HCT116 (cell line): ENCODE results near the gene COBL. TPM values are rescaled to one million over a fixed set of nuclear protein-coding genes. Genes with fewer than 3 reads are reported as not detected.

Source experiments
- ATAC-seq: fragments of 200-7000 bp; cut with Tn5 transposase; 2 replicates; pipeline ENCODE4 v1.9.1; 2020; ENCODE audit warnings: mild to moderate bottlenecking, moderate library complexity
- BruUV-seq: library from RNA; stranded (reverse); fragments of 400-500 nt; replicated peaks from 2 replicates; lab custom pipeline; 2021; lab: Mats Ljungman, UMichigan
- CTCF ChIA-PET: fragments of 300-600 bp; sonication (Branson Sonifier 250); formaldehyde crosslinking; loops from one replicate; lab custom pipeline; 2021; ENCODE audit warnings: antibody characterized with exemption; lab: Charles Lee
- POLR2A ChIA-PET: fragments of 300-600, 350-600 bp; sonication (Branson Sonifier 250); formaldehyde crosslinking; loops from one replicate; lab custom pipeline; 2021; ENCODE audit warnings: antibody characterized with exemption; lab: Charles Lee
- RAD21 ChIA-PET, 2 experiments: fragments of 300-600 bp; sonication (Branson Sonifier 250); formaldehyde crosslinking; loops; one replicate each; lab custom pipeline; 2023; ENCODE audit warnings: low total read pairs in 2 of 2; ENCODE audit not compliant: uncharacterized antibody in 2 of 2, unreplicated experiment in 2 of 2, low non-redundant PET in 1 of 2; lab: Charles Lee
- DNase-seq: peaks from one replicate; pipeline ENCODE4 v3.0.0-alpha.2; 2010; ENCODE audit warnings: low read depth, low spot score
- H2AFZ ChIP-seq: fragments of 200-600 bp; shearing (Covaris generic), sonication (generic); 2 replicates; pipeline ENCODE4 v1.6.1; 2017; ENCODE audit warnings: low read depth, mixed run types, mixed read lengths, antibody characterized with exemption, low read length; ENCODE audit not compliant: poor library complexity, severe bottlenecking
- H3K27ac ChIP-seq: 2 replicates; pipeline ENCODE4 v1.5.1; 2012; ENCODE audit warnings: low read depth, low read length
- H3K27me3 ChIP-seq: fragments of 200-600 bp; sonication (generic); 2 replicates; pipeline ENCODE4 v1.6.1; 2016; ENCODE audit warnings: mixed run types, low read length, mixed read lengths; ENCODE audit not compliant: insufficient read depth
- H3K36me3 ChIP-seq, 2 experiments: fragments of 200-500 bp in 1 of 2; fragments of 200-600 bp in 1 of 2; sonication (Bioruptor generic) in 1 of 2; sonication (generic) in 1 of 2; 2 replicates each; pipeline versions ENCODE4 v1.5.1 to v1.6.1; 2014 to 2016; ENCODE audit warnings: low read length in 2 of 2, inconsistent platforms in 1 of 2, mixed read lengths in 1 of 2, mixed run types in 1 of 2; ENCODE audit not compliant: insufficient read depth in 2 of 2, control insufficient read depth in 1 of 2
- H3K4me1 ChIP-seq, 2 experiments: fragments of 200-600 bp in 1 of 2; sonication (generic) in 1 of 2; 2 replicates each; pipeline versions ENCODE4 v1.5.1 to v1.6.1; 2012 to 2017; ENCODE audit warnings: low read length in 2 of 2, inconsistent platforms in 1 of 2, mild to moderate bottlenecking in 1 of 2, mixed read lengths in 1 of 2, mixed run types in 1 of 2, moderate library complexity in 1 of 2; ENCODE audit not compliant: insufficient read depth in 2 of 2, control insufficient read depth in 1 of 2
- H3K4me2 ChIP-seq: fragments of 200-600 bp; sonication (generic); 2 replicates; pipeline ENCODE4 v1.6.1; 2017; ENCODE audit warnings: mixed run types, low read length, mixed read lengths
- H3K4me3 ChIP-seq, 2 experiments: fragments of 200-600 bp in 1 of 2; sonication (generic) in 1 of 2; replicated peaks in 1 of 2; 2 replicates each; pipeline ENCODE4 v1.5.1; 2011 to 2016; ENCODE audit warnings: low read length in 2 of 2, control low read depth in 1 of 2, low read depth in 1 of 2, mild to moderate bottlenecking in 1 of 2, mixed read lengths in 1 of 2, mixed run types in 1 of 2
- H3K79me2 ChIP-seq: fragments of 200-600 bp; sonication (generic); 2 replicates; pipeline ENCODE4 v1.6.1; 2017; ENCODE audit warnings: mild to moderate bottlenecking, mixed run types, low read length, moderate library complexity, mixed read lengths; ENCODE audit not compliant: insufficient read depth
- H3K9ac ChIP-seq: fragments of 200-600 bp; sonication (generic); 2 replicates; pipeline ENCODE4 v1.6.1; 2016; ENCODE audit warnings: low read length, mixed read lengths
- H3K9me2 ChIP-seq: fragments of 200-600 bp; sonication (generic), shearing (Covaris generic); 2 replicates; pipeline ENCODE4 v1.6.1; 2017; ENCODE audit warnings: mixed run types, mild to moderate bottlenecking, moderate library complexity; ENCODE audit not compliant: insufficient read depth
- H3K9me3 ChIP-seq, 2 experiments: fragments of 200-500 bp in 1 of 2; fragments of 200-600 bp in 1 of 2; sonication (Bioruptor generic) in 1 of 2; sonication (generic) in 1 of 2; 2 replicates each; pipeline ENCODE4 v1.6.1; 2014 to 2017; ENCODE audit warnings: low read length in 2 of 2, mixed read lengths in 2 of 2, inconsistent platforms in 1 of 2, low read depth in 1 of 2, mild to moderate bottlenecking in 1 of 2, mixed run types in 1 of 2, moderate library complexity in 1 of 2; ENCODE audit not compliant: control insufficient read depth in 1 of 2, insufficient read depth in 1 of 2
- H4K20me1 ChIP-seq: fragments of 200-600 bp; sonication (generic), shearing (Covaris generic); 2 replicates; pipeline ENCODE4 v1.6.1; 2017; ENCODE audit warnings: mixed run types, mild to moderate bottlenecking, moderate library complexity; ENCODE audit not compliant: insufficient read depth
- CBX3 ChIP-seq: IDR thresholded peaks from 2 replicates; pipeline ENCODE4 v1.6.1; 2012; ENCODE audit warnings: low read depth
- CEBPB ChIP-seq: IDR thresholded peaks from 2 replicates; pipeline ENCODE4 v1.6.1; 2012; ENCODE audit warnings: low read depth
- EGR1 ChIP-seq: IDR thresholded peaks from 2 replicates; pipeline ENCODE4 v1.6.1; 2012; ENCODE audit warnings: low read depth
- EZH2 ChIP-seq: fragments of 200-600 bp; sonication (generic); IDR thresholded peaks from 2 replicates; pipeline ENCODE4 v1.6.1; 2017; ENCODE audit warnings: antibody characterized with exemption, mixed run types
- EZH2phosphoT487 ChIP-seq: fragments of 200-600 bp; IDR thresholded peaks from 2 replicates; pipeline ENCODE4 v1.6.1; 2018; ENCODE audit warnings: antibody characterized with exemption, borderline replicate concordance
- JUND ChIP-seq: IDR thresholded peaks from 2 replicates; pipeline ENCODE4 v1.6.1; 2012
- POLR2A ChIP-seq: IDR thresholded peaks from 2 replicates; pipeline ENCODE4 v1.7.0; 2011; ENCODE audit warnings: borderline replicate concordance; ENCODE audit not compliant: insufficient read depth, insufficient read length; ENCODE audit errors: extremely low read depth
- POLR2AphosphoS5 ChIP-seq: IDR thresholded peaks from 2 replicates; pipeline ENCODE4 v1.6.1; 2011; ENCODE audit warnings: mild to moderate bottlenecking, low read depth, low read length, moderate library complexity
- SIN3A ChIP-seq: IDR thresholded peaks from 2 replicates; pipeline ENCODE4 v1.6.1; 2012; ENCODE audit warnings: low read depth
- SRF ChIP-seq: IDR thresholded peaks from 2 replicates; pipeline ENCODE4 v1.6.1; 2012; ENCODE audit warnings: low read depth
- TCF7L2 ChIP-seq: IDR thresholded peaks from 2 replicates; pipeline ENCODE4 v1.7.0; 2011; ENCODE audit warnings: borderline replicate concordance, inconsistent platforms; ENCODE audit not compliant: insufficient read depth, insufficient read length; ENCODE audit errors: extremely low read depth
- YY1 ChIP-seq: IDR thresholded peaks from 2 replicates; pipeline ENCODE4 v1.6.1; 2011; ENCODE audit warnings: low read length, low read depth, moderate library complexity, mild to moderate bottlenecking; ENCODE audit not compliant: insufficient replicate concordance; ENCODE audit errors: extremely low read depth
- ZFX ChIP-seq: fragments of 450-650 bp; IDR thresholded peaks from 2 replicates; pipeline ENCODE4 v1.6.1; 2017
- ZNF274 ChIP-seq: fragments of 200-500 bp; sonication (Bioruptor generic); IDR thresholded peaks from 2 replicates; pipeline ENCODE4 v1.6.1; 2014; ENCODE audit warnings: mild to moderate bottlenecking, low read depth, low read length, inconsistent platforms
- intact Hi-C: fragments of 100-400 bp; cut with micrococcal nuclease; formaldehyde crosslinking; loops from 2 replicates; pipeline ENCODE4 v1.10.0; 2022
- total RNA-seq: library from RNA; stranded (reverse); gene quantifications from one replicate; pipeline ENCODE4 v1.2.1, GENCODE V29; 2021; ENCODE audit not compliant: unreplicated experiment
- TF ChIP-seq, protein P1 (sequence below): IDR thresholded peaks from 2 replicates; pipeline ENCODE4 v1.6.1; 2012
- TF ChIP-seq, protein P2 (sequence below), 3 experiments: fragments of 200-600 bp in 1 of 3; sonication (generic) in 1 of 3; IDR thresholded peaks in 2 of 3; conservative IDR thresholded peaks in 1 of 3; 2 replicates each; pipeline ENCODE4 v1.5.1; 2012 to 2017; ENCODE audit warnings: low read depth in 2 of 3, low read length in 2 of 3, antibody characterized with exemption in 1 of 3, borderline replicate concordance in 1 of 3, control low read depth in 1 of 3, mild to moderate bottlenecking in 1 of 3, mixed read lengths in 1 of 3, mixed run types in 1 of 3, moderate library complexity in 1 of 3; ENCODE audit not compliant: insufficient read depth in 1 of 3
- TF ChIP-seq, protein P3 (sequence below): IDR thresholded peaks from 2 replicates; pipeline ENCODE4 v1.6.1; 2012; ENCODE audit warnings: low read depth
- TF ChIP-seq, protein P4 (sequence below): IDR thresholded peaks from 2 replicates; pipeline ENCODE4 v1.6.1; 2012
- TF ChIP-seq, protein P5 (sequence below): IDR thresholded peaks from 2 replicates; pipeline ENCODE4 v1.6.1; 2011; ENCODE audit warnings: mild to moderate bottlenecking, low read length, moderate library complexity; ENCODE audit not compliant: insufficient replicate concordance; ENCODE audit errors: extremely low read depth

COBL gene
- total RNA-seq, 1 experiment from 2014 or later: 19.3 TPM

DNA sequence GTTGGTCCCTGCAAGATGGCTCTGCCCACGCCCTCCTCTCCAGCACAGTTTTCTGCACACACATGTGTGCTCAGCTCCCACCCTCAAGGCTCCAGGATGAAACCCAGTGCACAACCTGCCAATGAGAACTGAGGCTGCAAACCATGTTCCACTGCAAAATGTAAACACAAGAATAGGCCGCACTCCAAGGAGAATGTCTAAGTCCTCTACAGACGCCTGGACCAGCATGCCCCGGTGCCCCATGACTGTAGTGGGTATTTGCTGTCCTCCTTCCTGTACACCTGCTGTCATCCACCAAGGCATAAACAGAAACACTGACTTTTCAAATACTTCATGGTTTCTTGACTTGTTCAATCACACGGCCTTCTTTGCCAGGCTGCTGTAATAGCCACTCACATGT, 72.6 kb downstream of the COBL start:
- ChIA-PET POLR2A (no interaction called here), CTCF (no interaction called here), RAD21 (no interaction called here)
- Histone ChIP-seq H4K20me1 (no peaks in the 10 kb centered on the region), H3K4me2 (no peak overlapping the region), H3K9me3 (no peaks in the 10 kb centered on the region), H3K36me3 (no peaks in the 10 kb centered on the region), H3K4me1 (peaks cover 3 to 4% of the 10 kb centered on the region in 2 experiments), H2AFZ (no peak overlapping the region), H3K79me2 (no peaks in the 10 kb centered on the region), H3K9ac (no peak overlapping the region), H3K4me3 (no peak overlapping the region), H3K9me2 (no peaks in the 10 kb centered on the region), H3K27me3 (no peaks in the 10 kb centered on the region), H3K27ac (no peak overlapping the region)
- ATAC-seq (no peak), DNase-seq (no peak)
- TF ChIP-seq ZNF274 (no peak), SIN3A (no peak), CBX3 (no peak), POLR2AphosphoS5 (no peak), EZH2 (no peak), JUND (no peak), YY1 (no peak), POLR2A (no peak), EGR1 (no peak), TCF7L2 (no peak), CEBPB (no peak), SRF (no peak), EZH2phosphoT487 (no peak), ZFX (no peak)
- TF ChIP-seq, protein P1, sequence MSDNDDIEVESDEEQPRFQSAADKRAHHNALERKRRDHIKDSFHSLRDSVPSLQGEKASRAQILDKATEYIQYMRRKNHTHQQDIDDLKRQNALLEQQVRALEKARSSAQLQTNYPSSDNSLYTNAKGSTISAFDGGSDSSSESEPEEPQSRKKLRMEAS: no peak
- TF ChIP-seq, protein P2, sequence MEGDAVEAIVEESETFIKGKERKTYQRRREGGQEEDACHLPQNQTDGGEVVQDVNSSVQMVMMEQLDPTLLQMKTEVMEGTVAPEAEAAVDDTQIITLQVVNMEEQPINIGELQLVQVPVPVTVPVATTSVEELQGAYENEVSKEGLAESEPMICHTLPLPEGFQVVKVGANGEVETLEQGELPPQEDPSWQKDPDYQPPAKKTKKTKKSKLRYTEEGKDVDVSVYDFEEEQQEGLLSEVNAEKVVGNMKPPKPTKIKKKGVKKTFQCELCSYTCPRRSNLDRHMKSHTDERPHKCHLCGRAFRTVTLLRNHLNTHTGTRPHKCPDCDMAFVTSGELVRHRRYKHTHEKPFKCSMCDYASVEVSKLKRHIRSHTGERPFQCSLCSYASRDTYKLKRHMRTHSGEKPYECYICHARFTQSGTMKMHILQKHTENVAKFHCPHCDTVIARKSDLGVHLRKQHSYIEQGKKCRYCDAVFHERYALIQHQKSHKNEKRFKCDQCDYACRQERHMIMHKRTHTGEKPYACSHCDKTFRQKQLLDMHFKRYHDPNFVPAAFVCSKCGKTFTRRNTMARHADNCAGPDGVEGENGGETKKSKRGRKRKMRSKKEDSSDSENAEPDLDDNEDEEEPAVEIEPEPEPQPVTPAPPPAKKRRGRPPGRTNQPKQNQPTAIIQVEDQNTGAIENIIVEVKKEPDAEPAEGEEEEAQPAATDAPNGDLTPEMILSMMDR (IDR thresholded peaks at IDR 0.05 in 2 of 3, conservative IDR thresholded peaks at IDR 0.05 in 1 of 3; ENCODE audit: borderline replicate concordance in 1 of 3, insufficient read depth in 1 of 3, low read depth in 2 of 3, low read length in 2 of 3): no peak
- TF ChIP-seq, protein P3, sequence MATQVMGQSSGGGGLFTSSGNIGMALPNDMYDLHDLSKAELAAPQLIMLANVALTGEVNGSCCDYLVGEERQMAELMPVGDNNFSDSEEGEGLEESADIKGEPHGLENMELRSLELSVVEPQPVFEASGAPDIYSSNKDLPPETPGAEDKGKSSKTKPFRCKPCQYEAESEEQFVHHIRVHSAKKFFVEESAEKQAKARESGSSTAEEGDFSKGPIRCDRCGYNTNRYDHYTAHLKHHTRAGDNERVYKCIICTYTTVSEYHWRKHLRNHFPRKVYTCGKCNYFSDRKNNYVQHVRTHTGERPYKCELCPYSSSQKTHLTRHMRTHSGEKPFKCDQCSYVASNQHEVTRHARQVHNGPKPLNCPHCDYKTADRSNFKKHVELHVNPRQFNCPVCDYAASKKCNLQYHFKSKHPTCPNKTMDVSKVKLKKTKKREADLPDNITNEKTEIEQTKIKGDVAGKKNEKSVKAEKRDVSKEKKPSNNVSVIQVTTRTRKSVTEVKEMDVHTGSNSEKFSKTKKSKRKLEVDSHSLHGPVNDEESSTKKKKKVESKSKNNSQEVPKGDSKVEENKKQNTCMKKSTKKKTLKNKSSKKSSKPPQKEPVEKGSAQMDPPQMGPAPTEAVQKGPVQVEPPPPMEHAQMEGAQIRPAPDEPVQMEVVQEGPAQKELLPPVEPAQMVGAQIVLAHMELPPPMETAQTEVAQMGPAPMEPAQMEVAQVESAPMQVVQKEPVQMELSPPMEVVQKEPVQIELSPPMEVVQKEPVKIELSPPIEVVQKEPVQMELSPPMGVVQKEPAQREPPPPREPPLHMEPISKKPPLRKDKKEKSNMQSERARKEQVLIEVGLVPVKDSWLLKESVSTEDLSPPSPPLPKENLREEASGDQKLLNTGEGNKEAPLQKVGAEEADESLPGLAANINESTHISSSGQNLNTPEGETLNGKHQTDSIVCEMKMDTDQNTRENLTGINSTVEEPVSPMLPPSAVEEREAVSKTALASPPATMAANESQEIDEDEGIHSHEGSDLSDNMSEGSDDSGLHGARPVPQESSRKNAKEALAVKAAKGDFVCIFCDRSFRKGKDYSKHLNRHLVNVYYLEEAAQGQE: no peak
- TF ChIP-seq, protein P4, sequence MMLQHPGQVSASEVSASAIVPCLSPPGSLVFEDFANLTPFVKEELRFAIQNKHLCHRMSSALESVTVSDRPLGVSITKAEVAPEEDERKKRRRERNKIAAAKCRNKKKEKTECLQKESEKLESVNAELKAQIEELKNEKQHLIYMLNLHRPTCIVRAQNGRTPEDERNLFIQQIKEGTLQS: no peak
- TF ChIP-seq, protein P5, sequence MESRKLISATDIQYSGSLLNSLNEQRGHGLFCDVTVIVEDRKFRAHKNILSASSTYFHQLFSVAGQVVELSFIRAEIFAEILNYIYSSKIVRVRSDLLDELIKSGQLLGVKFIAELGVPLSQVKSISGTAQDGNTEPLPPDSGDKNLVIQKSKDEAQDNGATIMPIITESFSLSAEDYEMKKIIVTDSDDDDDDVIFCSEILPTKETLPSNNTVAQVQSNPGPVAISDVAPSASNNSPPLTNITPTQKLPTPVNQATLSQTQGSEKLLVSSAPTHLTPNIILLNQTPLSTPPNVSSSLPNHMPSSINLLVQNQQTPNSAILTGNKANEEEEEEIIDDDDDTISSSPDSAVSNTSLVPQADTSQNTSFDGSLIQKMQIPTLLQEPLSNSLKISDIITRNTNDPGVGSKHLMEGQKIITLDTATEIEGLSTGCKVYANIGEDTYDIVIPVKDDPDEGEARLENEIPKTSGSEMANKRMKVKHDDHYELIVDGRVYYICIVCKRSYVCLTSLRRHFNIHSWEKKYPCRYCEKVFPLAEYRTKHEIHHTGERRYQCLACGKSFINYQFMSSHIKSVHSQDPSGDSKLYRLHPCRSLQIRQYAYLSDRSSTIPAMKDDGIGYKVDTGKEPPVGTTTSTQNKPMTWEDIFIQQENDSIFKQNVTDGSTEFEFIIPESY: no peak
- intact Hi-C loops: no loop called here
- BruUV-seq: no TSS peak
